GM18867 (cell line): ENCODE results near the gene KIF1B.
"Not testable (repeated sequence)": the region's sequence is repeated elsewhere in the genome, so short reads cannot be mapped to it uniquely, and the experiment has no call there.

Source experiments
- ATAC-seq: cut with Tn5 transposase; IDR thresholded peaks from one replicate; pipeline ENCODE4 v1.9.1; 2021; ENCODE audit warnings: mild to moderate bottlenecking, moderate library complexity; ENCODE audit not compliant: unreplicated experiment

KIF1B gene

DNA sequence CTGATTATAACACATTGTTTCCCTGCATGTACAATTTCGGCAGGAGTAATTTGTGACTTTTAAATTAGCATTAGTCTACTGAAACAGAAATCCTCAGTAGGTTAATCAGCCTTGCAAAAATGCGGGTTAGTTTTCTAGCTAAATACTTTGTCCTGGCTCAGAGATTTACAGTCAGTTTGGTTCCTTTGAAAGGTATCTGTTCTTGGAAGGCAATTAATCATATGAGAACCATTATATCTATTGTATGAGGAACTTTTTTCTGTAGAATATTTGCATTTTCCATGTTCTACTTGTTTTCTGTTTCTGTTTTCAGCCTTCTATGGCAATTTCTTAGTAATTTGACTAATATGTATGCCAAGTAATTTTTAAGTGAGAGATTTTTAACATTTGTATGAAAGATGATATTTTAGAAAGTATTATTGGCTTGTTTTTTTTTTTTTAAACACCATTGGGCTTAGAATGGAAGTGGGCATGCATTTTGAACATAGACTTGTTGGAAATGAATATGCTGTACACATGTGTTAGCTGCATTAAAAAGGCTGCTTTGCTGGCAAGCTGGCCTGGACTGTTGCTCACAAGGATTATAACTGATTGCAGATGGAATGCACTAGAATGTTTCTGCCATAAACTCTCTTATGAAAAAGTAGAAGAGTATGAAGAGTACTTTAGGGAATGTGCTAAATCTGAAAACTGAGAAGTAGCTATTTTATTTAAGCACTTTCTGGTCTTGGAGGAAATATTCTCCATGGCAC is 26.2 kb downstream of the KIF1B start:
- no peak for ATAC-seq

DNA sequence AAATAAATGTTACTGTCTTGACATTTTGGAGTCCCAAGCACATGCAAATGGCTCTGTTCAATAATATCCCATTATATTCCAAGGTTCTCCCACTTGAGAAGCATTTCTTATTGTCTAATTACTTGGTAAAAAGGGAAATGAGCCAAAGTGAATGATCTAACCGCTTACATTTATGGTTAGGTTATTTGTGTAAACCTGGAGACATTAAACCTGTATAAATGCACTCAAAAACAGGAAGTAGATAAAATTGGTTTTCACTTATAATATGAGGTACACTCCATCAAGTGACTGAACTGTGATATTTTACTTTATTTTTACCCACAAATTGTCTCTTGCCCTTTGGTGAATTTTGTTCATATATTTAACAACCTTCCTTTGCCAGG is 26.8 kb downstream of the KIF1B start:
- no peak for ATAC-seq

DNA sequence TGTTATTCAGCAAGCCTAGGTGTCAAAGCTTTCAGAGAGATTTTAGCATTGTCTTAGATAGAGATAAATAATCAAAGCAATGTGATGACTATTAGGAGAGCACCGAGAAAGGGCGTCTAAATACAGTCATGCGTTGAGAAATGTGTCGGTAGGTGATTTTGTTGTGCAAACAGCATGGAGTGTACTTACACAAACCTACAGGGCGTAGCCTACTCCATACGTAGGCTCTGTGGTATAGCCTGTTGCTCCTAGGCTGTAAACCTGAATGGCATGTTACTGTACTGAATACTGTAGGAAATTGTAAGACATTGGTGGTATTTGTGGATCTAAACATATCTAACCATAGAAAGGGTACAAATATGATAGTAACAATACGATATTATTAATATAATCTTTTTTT is 31.8 kb downstream of the KIF1B start:
- no peak for ATAC-seq

DNA sequence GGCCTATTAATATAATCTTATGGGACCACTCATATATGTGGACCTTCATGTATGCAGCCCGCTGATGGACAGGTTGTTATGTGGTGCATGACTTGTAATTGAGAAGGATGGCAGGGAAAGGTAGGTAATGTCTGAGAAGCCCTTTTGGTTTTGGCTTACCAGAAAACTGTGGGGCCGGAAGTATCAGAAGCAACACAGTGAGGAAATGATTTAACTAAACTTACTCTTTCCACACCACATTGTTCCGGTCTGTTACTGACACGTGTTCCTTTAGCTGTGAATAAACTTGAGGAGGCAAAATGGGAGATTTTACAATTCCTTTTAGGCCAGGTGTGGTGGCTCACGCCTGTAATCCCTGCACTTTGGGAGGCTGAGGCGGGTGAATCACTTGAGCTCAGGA is 32.4 kb downstream of the KIF1B start:
- no peak for ATAC-seq

DNA sequence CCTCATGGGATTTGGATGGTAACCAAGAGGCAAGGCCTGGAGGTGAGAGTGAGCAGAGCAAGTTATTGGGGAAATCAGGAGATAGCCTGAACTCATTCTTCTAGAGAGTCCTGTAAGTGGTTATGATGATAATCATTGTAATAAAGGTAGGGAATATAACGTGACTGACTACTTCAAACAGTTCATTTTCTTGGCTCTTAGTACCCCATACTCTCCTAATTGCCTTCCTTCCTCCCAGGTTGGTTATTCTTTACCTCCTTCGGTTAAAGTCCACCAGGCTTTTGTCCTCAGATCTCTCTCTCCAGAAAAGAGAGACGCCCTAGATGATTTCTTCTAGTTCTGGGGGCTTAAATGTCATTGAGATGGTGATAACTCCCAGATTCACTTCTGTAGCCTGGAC is 35.3 kb downstream of the KIF1B start:
- no peak for ATAC-seq

DNA sequence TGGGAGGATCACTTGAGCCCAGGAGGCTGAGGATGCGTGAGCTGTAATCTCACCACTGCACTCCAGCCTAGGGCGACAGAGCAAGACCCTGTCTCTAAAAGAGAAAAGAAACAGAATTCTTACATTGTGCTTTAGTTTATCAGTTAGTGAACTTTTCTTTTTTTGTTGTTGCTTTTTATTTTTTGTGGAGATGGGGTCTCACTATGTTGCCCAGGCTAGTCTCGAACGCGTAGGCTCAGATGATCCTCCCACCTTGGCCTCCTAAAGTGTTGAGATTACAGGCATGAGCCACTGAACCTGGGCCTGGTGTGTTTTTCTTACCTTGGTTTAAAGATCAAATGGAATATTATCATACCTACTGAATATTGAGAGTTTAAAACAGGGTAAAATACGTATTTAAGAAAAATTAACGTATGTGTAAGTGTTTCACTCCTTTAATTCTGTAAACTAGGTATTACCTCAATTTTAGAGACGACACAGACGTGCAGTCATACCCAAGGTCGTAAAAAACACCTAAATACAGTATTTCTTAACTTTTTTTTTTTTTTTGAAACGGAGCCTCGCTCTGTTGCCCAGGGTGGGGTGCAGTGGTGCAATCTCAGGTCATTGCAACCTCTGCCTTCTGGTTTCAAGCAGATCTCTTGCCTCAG is 39.6 kb downstream of the KIF1B start:
- no peak for ATAC-seq

DNA sequence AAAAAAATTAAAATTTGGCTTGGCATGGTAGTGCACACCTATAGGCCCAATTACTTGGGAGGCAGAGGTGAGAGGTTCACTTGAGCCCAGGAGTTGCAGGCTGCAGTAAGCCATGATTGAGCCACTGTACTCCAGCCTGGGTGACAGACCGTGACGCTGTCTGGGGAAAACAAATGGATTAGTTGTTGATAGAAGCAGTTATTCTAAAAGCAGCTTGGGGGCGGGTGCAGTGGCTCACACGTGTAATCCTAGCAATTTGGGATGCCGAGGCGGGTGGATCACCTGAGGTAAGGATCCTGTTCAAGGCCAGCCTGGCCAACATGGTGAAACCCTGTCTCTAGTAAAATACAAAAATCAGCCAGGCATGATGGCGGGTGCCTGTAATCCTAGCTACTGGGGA is 40.3 kb downstream of the KIF1B start:
- ATAC-seq = no peak

DNA sequence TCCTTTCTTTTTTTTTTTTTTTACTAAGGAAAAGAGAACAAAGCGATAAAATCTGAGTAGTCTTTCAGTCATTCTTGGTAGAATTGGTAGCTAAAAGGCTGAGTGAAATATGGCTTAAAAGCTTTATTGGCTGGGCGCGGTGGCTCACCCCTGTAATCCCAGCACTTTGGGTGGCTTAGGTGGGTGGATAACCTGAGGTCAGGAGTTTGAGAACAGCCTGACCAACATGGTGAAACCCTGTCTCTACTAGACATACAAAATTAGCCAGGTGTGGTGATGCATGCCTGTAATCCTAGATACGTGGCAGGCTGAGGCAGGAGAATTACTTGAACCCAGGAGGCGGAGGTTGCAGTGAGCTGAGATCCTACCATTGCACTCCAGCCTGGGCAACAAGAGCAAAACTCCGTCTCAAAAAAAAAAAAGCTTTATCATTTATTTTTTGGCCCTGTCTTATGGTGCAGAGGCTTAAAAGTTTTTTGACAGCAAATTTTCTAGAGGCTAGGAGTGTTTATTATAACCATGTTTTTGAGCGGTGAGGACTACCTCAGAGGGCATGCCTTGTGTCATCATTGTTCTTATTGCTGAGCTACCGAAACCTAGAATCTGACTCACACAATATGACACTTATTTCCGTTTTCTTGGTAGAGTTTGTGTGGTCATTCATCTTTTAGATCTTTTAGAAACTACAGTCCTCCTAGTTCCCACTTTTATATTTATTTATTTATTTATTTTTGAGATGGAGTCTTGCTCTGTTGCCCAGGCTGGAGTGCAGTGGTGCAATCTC is 41.1 kb downstream of the KIF1B start:
- ATAC-seq = not testable (repeated sequence)

DNA sequence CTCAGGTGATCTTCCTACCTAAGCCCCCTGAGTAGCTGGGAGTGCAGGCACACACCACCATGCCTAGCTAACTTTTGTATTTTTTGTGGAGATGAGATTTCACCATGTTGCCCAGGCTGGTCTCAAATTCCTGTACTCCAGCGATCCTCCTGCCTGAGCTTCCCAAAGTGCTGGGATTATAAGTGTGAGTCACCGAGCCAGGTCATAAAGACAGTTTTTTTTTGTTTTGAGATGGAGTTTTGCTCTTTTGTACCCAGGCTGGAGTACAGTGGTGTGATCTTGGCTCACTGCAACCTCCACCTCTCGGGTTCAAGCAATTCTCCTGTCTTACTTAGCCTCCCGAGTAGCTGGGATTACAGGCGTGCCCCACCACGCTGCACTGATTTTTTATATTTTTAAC is 42.1 kb downstream of the KIF1B start:
- no peak for ATAC-seq

DNA sequence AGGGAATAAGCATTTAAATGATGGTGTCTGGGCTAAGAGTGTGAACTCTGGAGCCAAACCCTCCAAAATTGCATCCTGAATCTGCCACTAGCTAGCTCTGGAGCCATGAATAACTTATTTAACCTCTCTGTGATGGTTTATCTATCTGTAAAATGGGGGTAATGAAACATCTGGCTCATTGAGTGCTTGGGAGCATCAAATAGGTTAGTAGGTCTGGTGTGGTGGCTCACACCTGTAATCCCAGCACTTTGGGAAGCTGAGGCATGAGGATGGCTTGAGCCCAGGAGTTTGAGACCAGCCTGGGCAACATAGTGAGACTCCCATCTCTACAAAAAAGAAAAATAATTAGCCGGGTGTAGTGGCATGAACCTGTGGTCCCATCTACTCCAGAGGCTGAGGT is 42.8 kb downstream of the KIF1B start:
- ATAC-seq = no peak

DNA sequence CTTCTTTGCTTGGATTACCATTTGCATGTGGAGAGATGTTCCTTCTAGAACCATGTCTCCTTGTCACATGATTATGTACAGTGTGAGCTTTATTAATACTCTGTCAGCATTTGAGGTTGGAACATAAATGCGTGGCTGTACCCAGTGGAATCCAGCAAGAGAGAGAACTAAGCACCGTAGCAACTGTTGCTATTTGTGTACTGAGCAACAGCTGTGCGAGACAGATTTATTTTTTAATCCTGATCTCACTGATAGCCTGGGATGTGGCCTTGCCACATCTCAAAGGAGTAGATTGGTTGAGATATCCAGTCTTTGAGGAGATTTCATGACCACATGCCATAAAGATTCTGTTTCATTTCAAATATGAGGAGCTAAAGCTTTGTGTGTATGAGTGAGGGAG is 43.4 kb downstream of the KIF1B start:
- ATAC-seq = no peak

DNA sequence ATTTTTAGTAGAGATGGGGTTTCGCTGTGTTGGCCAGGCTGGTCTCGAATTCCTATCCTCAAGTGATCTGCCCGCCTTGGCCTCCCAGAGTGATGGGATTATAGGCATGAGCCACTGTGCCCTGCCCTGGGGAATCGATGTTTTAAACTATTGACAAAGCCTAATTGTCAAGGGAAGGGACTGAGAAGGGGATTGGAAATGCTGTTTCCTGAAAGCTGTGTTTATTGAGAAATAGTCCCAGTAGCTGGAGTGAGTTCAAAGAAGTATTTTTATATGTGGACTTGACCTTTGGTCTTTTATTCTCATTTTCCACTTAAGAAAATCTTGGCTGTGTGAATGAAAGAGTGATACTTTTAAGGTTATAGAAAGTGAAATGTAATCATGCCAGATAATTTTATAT is 47.5 kb downstream of the KIF1B start:
- no peak for ATAC-seq

DNA sequence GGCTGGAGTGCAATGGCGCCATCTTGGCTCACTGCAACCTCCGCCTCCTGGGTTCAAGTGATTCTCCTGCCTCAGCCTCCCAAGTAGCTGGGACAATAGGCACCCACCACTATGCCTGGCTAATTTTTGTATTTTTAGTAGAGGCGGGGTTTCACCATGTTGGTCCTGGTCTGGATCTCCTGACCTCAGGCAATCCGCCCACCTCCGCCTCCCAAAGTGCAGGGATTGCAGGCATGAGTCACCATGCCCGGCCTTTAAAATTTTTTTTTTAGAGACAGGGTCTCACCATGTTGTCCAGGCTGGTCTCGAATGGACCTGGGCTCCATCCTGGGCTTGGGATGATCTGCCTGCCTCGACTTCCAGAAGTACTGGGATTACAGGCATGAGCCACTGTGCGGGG is 49.2 kb downstream of the KIF1B start:
- not testable (repeated sequence) for ATAC-seq

DNA sequence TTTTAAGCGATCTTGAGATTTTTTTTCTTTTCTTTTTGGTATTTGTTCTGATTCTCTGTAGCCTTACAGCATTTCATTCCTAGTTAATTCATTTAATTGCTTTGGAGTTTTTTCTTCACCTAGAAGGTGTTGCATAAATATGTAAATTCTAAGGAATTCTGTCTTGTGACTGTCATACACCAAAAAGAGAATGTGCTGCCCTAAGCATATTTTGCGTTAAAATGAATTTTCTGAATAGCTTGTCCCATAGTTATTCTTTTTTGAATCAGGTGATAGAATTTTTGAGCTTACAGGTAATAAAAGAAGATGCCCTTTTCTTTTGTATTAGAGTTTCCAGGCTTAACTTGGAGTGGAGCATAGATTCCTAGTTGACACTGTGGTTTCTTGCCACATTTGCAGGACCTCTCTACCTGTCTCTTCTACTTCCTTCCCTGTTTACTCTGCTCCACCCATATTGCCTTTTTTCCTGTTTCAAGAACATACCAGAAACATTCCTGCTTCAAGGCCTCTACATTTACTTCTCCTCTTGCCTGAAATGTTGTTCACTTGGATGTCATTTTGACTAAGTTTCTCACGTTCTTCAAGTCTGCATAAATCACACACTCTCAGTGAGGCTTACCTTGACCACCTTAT is 53.2 kb downstream of the KIF1B start:
- no peak for ATAC-seq

DNA sequence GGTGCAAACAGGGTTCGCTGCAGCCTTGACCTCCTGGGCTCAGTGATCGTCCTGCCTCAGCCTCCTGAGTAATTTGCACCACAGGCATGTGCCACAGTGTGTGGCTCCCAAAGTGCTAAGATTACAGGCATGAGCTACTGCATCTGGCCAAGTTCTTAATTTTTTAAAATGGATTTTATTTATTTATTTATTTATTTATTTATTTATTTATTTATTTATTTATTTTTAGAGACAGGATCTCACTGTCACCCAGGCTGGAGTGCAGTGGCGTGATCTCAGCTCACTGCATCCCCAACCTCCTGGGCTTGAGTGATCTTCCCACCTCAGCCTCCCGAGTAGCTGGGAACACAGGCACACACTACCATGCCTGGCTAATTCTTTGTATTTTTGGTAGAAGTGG is 54.7 kb downstream of the KIF1B start:
- no peak for ATAC-seq

DNA sequence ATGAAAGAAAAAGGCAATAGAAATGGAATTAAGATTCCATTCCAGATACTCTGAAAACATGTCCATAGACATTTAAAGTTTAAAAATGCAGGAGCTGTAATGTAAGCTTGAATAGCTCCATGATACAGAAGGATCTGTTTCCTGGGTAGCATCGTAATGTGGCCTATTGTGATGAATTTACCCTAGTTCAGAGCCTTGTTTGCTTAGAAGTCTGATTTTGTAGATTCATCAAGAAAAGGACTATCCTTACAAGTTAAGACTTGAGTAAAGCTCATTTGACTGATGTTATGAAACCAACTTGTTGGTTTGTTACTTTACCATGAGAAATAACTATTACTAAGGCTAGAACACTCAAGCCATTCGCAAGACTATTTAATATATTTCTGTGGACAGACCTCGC is 55.5 kb downstream of the KIF1B start:
- no peak for ATAC-seq

DNA sequence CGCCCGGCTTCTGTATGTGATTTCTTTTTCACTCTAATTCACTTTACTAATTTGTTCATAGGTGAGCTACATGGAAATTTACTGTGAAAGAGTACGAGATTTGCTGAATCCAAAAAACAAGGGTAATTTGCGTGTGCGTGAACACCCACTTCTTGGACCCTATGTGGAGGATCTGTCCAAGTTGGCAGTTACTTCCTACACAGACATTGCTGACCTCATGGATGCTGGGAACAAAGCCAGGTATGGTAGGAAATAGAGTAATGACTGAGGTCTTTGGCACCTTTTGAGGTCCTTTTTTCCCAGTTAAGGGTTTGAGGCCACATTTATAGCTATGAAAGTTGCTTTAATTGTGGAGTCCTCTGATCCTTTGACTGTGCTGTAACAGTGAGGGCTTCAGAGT is 56.9 kb downstream of the KIF1B start:
- ATAC-seq = no peak

DNA sequence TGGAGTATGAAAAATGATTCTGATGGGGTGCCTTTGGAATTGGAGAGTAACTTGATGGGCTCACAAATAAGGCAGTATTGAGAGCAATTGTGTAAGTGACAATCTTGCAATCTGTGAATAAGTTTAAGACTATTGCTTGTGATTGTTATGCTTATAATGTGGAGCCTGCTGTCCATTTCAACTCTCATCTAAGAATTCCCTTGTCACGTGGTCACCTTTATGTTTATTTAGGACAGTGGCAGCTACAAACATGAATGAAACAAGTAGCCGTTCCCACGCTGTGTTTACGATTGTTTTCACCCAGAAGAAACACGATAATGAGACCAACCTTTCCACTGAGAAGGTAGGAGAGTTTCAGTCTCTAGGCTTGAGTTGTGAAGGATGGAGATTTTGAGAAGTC is 57.6 kb downstream of the KIF1B start:
- no peak for ATAC-seq

DNA sequence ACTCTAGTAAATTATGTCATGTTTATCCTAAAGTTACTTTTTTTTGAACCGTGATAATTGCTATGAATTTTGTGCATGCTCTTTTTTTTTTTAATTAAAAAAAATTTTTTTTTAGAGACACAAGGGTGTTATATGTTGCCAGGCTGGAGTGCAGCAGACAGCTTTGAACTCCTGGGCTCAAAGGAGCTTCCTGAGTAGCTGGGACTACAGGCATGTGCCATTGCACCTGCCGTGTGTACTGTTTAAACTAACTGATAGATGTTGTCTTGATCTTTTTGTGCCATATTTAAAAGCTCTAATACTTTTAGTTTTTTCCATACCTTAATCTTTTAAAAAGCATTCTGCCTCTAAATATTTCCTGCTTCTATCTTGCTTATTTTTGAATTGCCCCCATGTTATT is 60.7 kb downstream of the KIF1B start:
- ATAC-seq = no peak

DNA sequence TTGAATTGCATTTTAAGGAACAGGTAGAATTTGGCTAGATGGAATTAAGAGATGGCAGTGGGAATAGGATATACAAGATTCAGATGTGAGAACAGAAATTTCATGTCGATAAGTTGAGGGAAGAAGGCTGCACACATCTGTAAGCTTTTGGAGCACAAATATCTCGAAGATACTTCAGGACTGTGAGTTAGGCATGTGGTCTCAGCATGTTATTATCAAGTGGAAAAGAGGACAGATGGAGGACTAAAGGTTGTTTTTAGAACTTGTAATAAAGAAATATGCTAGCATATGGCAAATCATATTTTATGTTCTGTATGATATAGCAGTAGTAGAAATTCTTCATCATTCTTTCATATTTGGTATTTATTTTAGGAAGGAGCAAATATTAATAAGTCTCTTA is 61.5 kb downstream of the KIF1B start:
- no peak for ATAC-seq

DNA sequence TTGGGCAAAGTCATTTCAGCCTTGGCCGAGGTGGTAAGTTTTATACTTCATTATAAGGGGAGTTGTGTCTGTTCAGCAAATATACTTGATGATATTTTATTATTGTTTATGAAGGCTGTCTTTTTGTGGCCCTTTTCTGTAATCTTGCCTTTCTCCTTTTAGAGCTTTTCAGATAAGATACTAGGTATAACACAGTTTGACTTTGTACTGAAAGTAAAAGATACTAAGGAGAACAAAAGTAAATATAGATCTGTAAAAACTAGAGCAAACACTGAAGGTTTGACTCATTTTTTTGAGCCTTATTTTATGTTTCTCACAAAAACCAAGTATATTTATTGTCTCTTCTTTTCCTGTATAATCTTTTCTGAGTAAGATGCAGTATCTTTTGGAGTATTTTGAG is 61.9 kb downstream of the KIF1B start:
- no peak for ATAC-seq

DNA sequence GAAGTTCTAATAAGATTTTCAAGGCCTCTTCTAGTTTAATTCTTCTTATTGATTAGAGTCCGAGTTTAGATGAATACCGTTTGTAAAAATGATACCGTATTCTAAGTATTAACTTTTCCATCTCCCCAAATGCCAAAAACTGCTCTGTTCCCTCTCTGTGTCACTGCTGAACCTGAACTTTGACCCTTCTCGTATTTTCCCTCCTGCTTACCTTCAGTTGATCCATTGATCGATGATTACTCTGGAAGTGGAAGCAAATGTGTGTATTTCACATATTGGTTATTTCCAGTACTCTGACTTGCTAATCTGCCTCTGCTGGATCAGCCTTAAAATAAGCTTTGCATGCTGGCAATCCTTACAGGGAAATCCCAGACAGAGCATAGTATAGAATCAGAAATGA is 68.5 kb downstream of the KIF1B start:
- ATAC-seq = no peak
